ENCODE results near the gene NCS1.

DNA sequence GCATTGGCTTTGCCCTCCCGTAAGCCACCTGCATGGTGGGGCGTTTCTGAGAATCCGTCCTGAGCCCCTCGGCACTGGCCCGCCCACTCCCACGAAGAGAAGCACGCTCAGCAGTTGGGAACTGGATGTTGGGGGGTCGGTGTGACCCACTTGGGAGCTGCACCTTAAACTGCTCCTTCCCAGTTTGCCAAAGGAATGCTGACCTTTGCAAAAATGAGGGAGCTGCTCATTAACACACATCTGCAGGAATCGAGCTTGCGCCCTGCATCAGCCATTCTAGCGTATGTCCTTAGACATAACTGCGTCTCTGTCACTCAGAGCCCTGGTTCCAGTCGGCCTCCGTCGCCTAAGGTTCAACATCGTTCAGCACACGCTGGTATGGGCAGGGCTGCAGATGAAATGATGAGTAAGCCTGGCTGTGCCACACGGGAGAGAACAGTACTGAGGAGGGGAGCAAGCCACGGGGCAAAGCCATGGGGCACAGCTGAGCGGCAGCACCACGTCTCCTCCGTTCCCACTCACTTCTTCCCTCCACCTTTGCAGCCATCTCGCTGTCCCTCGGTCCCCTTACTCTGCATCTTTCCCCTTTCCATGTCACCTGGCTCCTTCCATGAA is 28.8 kb upstream of the NCS1 start:
- TF ChIP-seq, protein P1, sequence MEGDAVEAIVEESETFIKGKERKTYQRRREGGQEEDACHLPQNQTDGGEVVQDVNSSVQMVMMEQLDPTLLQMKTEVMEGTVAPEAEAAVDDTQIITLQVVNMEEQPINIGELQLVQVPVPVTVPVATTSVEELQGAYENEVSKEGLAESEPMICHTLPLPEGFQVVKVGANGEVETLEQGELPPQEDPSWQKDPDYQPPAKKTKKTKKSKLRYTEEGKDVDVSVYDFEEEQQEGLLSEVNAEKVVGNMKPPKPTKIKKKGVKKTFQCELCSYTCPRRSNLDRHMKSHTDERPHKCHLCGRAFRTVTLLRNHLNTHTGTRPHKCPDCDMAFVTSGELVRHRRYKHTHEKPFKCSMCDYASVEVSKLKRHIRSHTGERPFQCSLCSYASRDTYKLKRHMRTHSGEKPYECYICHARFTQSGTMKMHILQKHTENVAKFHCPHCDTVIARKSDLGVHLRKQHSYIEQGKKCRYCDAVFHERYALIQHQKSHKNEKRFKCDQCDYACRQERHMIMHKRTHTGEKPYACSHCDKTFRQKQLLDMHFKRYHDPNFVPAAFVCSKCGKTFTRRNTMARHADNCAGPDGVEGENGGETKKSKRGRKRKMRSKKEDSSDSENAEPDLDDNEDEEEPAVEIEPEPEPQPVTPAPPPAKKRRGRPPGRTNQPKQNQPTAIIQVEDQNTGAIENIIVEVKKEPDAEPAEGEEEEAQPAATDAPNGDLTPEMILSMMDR (IDR thresholded peaks at IDR 0.05) = no peak
- TF ChIP-seq POLR2A (IDR thresholded peaks at IDR 0.05) (no peak), POLR2AphosphoS5 (IDR thresholded peaks at IDR 0.05) (no peak)

Data from prostate gland (tissue), 2 donors.